Measurements from ENCODE around the gene SLC7A4. TPM values are rescaled to one million over a fixed set of nuclear protein-coding genes. Genes with fewer than 3 reads are reported as not detected.

SLC7A4 gene
- total RNA-seq, 2 donors from 2014 or later, result 0.13 to 0.15 TPM

GRCh38 chr22:20981787-20982562 is 50.4 kb downstream of the SLC7A4 start, which contains the start of gene LZTR1:
Gene LZTR1, plus strand, starts transcription at chr22:20982297. Its CDS starts 75 bp downstream, at chr22:20982372.
- ATAC-seq (peak; percentile 82), DNase-seq (peak; percentile 43 to 50 (median 47))
- no peaks in the 10 kb centered on the region for H3K27me3 Mint-ChIP-seq
- H3K27ac Mint-ChIP-seq, result peak within 1 kb of the TSS; percentile 93
- peak within 1 kb of the TSS; percentile 98 for H3K4me3 Mint-ChIP-seq
- no peaks in the 10 kb centered on the region for H3K9me3 ChIP-seq (ENCODE audit: control insufficient read depth, low read length, poor library complexity, severe bottlenecking)
- peaks cover 7% of the 10 kb centered on the region for H3K36me3 Mint-ChIP-seq (ENCODE audit: low read depth)
- peaks cover 38% of the 10 kb centered on the region for H3K4me1 Mint-ChIP-seq

GRCh38 chr22:20980938-20981722 is 51.2 kb downstream of the SLC7A4 start:
- Mint-ChIP-seq H3K36me3 (ENCODE audit: low read depth) (peaks cover 2% of the 10 kb centered on the region), H3K4me1 (peaks cover 33% of the 10 kb centered on the region)

GRCh38 chr22:20980523-20980922 is 51.8 kb downstream of the SLC7A4 start:
- H3K9me3 ChIP-seq (ENCODE audit: control insufficient read depth, low read length, poor library complexity, severe bottlenecking), result no peaks in the 10 kb centered on the region
- peak overlapping the region; percentile 45 for H3K4me3 Mint-ChIP-seq
- peak overlapping the region; percentile 93 for H3K27ac Mint-ChIP-seq

More at GRCh38 chr22:20980938-20981722, 51.2 kb downstream of the SLC7A4 start:
- ATAC-seq, result no peak
- Mint-ChIP-seq H3K4me3 (peak overlapping the region; percentile 98), H3K27me3 (no peaks in the 10 kb centered on the region), H3K27ac (peak overlapping the region; percentile 93)
- DNase-seq, result no peak
- no peaks in the 10 kb centered on the region for H3K9me3 ChIP-seq (ENCODE audit: control insufficient read depth, low read length, poor library complexity, severe bottlenecking)

GRCh38 chr22:20979940-20980453 is 52.4 kb downstream of the SLC7A4 start:
- DNase-seq (no peak), ATAC-seq (no peak)
- H3K9me3 ChIP-seq (ENCODE audit: control insufficient read depth, low read length, poor library complexity, severe bottlenecking), result no peaks in the 10 kb centered on the region
- peak overlapping the region; percentile 79 for H3K27ac Mint-ChIP-seq
- no peaks in the 10 kb centered on the region for H3K27me3 Mint-ChIP-seq
- peaks cover 4% of the 10 kb centered on the region for H3K36me3 Mint-ChIP-seq (ENCODE audit: low read depth)
- H3K4me1 Mint-ChIP-seq, result peaks cover 36% of the 10 kb centered on the region
- peak overlapping the region; percentile 45 for H3K4me3 Mint-ChIP-seq

More at GRCh38 chr22:20980523-20980922, 51.8 kb downstream of the SLC7A4 start:
- ATAC-seq (no peak), DNase-seq (no peak)
- H3K4me1 Mint-ChIP-seq, result peaks cover 36% of the 10 kb centered on the region
- H3K36me3 Mint-ChIP-seq (ENCODE audit: low read depth), result peaks cover 4% of the 10 kb centered on the region
- no peaks in the 10 kb centered on the region for H3K27me3 Mint-ChIP-seq

- H3K4me3 Mint-ChIP-seq, result peak overlapping the region; percentile 28
- peaks cover 36% of the 10 kb centered on the region for H3K4me1 Mint-ChIP-seq
- no peaks in the 10 kb centered on the region for H3K27me3 Mint-ChIP-seq
- no peaks in the 10 kb centered on the region for H3K9me3 ChIP-seq (ENCODE audit: control insufficient read depth, low read length, poor library complexity, severe bottlenecking)
- H3K36me3 Mint-ChIP-seq (ENCODE audit: low read depth), result peaks cover 4% of the 10 kb centered on the region
- H3K27ac Mint-ChIP-seq, result peak overlapping the region; percentile 79
- DNase-seq, result peak; percentile 35 to 52 (median 43)
- ATAC-seq, result peak; percentile 77
Observed at GRCh38 chr22:20979243-20979809, 53.0 kb downstream of the SLC7A4 start.

Other genes with a start within 250 kb of the SLC7A4 start
- gene PI4KA, start 173.8 kb downstream of the SLC7A4 start, total RNA-seq, result 100 to 1,000 TPM; 159 to 160 TPM
- 10 to 100 TPM; 18.9 to 25.4 TPM for gene SNAP29, start 173.6 kb downstream of the SLC7A4 start, total RNA-seq
- 10 to 100 TPM; 40.0 to 57.0 TPM for gene CRKL, start 115.2 kb downstream of the SLC7A4 start, total RNA-seq
- gene AIFM3, start 65.3 kb downstream of the SLC7A4 start, total RNA-seq, result 1 to 10 TPM in 1 of 2 donors, under 1 TPM in 1; 0.34 to 1.2 TPM
- 10 to 100 TPM; 49.4 to 59.3 TPM for gene LZTR1, start 50.3 kb downstream of the SLC7A4 start, total RNA-seq
- 10 to 100 TPM; 41.5 to 55.6 TPM for gene THAP7, start 30.4 kb downstream of the SLC7A4 start, total RNA-seq
- gene P2RX6, start 17.4 kb downstream of the SLC7A4 start, total RNA-seq, result 1 to 10 TPM in 1 of 2 donors, under 1 TPM in 1; 0.39 to 1.0 TPM
- gene LRRC74B, start 13.4 kb upstream of the SLC7A4 start, total RNA-seq, result under 1 TPM in 1 of 2 donors, not detected in 1; 0.10 TPM

All from T-helper 17 cell (primary cell).